G401.6 (cell line): ENCODE results near the gene PRELID1.
"Not testable (repeated sequence)": the region's sequence is repeated elsewhere in the genome, so short reads cannot be mapped to it uniquely, and the experiment has no call there.

Source experiments
- FAIRE-seq: peaks from 2 replicates; lab custom pipeline; 2012; peaks lifted over from hg19 to GRCh38; lab: Jason Lieb, UNC

PRELID1 gene, protein sequence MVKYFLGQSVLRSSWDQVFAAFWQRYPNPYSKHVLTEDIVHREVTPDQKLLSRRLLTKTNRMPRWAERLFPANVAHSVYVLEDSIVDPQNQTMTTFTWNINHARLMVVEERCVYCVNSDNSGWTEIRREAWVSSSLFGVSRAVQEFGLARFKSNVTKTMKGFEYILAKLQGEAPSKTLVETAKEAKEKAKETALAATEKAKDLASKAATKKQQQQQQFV

DNA sequence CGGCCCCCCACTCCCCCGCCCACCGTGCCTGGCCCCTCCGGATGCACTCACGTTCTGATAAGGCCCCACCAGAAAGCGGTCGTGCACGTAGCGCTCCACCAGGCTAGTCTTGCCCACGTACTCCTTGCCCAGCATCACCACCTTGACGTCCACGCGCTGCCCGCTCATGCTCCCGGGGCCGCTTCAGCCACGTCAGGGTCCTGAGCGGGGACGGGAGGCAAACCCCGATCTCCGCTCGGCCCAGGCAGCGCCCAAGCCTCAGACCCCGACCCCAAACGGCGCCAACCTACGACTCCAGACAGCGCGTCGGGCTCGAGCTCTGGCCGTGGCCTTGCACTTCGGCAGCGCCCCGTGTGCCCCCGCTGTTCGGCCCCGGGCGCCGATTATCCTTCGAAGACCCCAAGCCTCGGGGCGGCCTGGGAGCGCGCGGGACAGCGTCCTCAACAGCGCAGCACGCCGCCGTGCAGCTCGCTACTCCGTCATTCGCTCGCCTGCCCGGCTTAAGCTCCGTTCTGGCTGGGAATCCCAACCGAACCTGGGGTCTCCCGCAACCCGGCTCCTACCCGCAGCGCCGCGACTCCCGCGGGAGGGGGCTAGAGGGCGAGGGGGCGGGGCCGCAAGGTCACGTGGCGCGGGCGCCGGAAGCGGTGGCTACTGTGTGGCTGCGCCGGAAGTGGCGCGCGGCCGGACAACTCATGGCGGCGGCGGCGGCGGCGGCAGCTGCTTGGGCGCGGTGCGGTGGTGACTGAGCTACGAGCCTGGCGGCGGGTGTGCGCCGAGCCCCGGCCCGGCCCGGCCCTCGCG is at the start of gene PRELID1, which contains the start of gene RAB24:
PRELID1 (plus strand) TSS at position 679 of the 804 bp plus-strand sequence. CDS start 187 bp downstream, outside the sequence.
RAB24 (minus strand) TSS at position 599 of the 804 bp plus-strand sequence; CDS start at position 168, 431 bp downstream.
- FAIRE-seq = no peak

DNA sequence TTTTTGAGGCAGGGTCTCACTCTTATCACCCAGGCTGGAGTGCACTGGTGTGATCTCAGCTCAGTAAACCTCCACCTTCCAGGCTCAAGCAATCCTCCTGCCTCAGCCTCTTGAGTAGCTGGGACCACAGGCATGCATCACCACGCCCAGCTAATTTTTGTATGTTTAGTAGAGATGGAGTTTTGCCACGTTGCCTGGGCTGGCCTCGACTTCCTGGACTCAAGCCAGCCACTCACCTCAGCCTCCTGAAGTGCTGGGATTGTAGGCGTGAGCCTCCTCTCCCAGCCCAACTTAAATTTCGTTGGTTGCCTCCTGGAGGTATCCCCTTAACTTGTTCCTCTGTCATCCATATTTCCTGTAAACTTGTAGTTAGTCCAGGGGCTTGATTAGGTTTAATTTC is 47.3 kb upstream of the PRELID1 start:
- no peak for FAIRE-seq

DNA sequence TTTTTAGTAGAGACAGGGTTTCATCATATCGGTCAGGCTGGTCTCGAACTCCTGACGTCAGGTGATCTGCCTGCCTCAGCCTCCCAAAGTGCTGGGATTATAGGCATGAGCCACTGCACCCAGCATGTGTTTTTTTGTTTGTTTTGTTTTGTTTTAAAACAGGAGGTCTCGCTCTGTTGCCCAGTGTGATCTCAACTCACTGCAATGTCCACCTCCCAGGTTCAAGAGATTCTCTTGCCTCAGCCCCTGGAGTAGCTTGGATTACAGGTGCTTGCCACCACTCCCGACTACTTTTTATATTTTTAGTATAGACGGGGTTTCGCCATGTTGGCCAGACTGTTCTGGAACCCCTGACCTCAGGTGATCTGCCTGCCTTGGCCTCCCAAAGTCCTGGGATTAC is 44.9 kb upstream of the PRELID1 start:
- not testable (repeated sequence) for FAIRE-seq

DNA sequence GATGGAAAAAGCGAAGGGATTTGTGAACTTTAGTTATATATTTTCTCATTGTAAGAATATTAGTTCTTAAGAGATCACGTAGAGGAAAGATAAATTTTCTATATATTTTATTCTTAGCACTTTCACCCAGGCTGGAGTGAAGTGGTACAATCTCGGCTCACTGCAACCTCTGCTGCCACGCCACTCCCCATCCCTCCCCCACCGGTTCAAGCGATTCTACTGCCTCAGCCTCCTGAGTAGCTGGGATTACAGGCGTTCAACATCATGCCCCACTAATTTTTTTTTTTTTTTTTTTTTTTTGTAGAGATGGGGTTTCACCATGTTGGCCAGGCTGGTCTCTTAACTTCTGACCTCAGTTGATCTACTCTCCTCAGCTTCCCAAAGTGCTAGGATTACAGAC is 42.6 kb upstream of the PRELID1 start:
- no peak for FAIRE-seq

DNA sequence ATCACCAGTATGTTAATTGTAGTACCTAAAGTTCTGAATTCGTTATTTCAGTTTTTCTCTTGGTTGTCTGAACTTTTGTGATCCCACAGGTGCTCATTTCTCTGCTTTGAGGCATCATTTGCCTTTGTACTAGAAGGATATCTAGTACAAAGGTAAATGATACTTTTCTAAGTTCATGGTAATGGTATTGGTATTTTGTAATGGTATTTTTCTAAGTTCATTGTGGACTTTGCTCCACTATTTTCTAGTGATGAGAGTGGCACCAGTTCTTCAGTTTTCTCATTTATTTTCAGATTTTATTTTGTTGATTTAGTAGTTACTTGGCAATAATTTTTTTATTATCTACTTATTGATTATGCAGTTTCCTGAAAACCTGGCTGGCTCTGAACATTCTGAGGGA is 42.1 kb upstream of the PRELID1 start:
- FAIRE-seq = no peak

DNA sequence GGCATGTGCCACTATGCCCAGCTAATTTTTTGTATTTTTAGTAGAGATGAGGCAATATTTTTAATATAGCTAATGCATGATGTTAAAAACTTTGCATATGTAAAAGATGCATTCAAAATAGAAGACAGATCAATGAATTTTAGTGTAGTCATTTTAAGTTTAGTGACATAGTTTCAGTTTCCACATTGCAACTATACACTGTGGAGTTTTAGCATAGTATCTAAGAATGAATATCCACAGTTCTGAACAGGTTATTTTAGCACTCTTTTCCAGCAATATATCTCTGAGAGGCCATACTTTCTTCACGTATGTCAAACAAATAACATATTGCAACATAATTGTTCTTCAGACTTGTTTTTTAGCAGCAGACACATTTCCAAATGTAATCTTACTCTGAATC is 39.4 kb upstream of the PRELID1 start:
- FAIRE-seq = no peak

DNA sequence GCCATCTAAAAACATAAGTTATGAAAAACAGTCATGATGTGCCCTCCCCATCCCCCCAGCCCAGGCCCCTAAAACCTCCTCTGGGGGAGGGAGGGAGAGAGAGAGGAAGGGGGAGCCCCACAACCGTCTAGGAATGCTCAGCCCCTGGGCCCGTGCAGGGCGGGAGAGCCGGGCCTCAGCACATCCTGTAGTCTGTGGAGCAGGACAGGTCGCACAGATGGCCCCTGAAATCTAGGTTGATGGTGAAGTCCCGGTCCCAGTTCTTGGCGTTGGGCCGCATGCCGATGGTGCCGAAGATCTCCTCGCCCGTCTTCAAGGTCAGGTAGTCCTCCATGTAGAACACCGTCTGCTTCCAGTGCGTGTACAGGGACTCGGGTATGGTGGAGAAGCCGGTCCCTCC is 38.2 kb upstream of the PRELID1 start:
- FAIRE-seq = no peak

DNA sequence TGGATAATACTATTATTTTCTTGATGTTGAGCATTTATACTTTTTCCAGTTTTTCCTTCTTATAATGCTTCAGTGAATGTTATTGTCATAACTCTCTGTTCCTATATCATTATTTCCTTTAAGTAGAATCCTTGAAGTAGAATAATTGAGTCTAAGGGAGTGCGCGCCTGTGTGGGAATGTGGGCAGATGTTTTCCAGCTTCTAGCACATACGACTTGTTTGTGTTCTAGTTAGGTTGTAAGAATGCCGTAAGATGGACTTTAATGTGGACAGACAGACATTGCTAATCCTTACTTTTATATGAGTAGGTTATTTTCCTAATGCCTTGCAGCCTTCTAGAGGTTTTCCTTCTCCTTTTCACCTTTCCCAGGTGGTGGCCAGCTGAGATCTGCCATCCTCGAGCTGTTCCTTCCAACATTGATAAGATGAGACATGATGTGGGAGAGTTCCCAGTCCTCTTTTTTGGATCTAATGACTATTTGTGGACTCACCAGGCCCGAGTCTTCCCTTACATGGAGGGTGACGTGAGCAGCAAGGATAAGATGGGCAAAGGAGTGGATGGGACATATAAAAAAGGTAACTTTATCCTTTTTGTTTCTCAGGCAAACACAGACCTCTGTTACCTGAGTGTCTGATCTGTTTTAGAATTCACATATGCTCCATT is 34.2 kb upstream of the PRELID1 start:
- FAIRE-seq = no peak

DNA sequence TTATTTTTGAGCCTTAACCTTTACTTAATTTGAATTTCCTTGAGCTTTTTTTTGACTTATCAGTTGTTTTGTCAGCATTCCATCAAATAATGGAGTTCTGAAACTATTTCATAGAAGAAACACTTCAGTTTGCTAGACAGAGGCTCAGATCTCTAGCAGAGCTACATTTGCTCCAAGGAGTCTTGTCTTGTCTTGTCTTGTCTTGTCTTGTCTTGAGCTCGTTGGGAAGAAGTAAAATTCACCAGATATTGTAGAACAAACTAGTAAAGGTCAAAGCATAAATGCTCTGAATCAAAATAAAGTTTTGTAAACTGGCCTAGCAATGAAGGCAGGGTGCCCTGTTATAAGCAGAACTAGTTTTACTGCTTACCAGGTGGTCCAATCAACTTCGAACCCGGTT is 33.6 kb upstream of the PRELID1 start:
- no peak for FAIRE-seq

DNA sequence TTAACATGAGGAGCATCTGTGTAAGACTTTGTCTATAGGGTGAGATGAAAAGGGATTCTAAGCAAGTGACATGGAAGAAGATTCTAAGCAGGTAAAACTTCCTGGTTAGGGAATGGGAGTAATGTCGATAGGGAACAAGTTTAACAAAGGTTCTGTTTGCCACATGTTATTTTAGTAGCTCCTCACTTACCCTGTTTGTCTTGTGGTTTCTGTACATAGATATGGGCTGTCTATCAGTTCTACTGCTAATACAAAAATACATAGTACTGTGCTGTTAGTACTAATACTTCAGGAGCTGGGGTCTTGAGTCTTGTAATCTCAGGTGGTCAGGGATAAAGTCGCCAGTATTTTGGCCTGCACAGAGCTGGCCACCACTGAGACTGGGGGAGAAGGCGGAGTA is 32.9 kb upstream of the PRELID1 start:
- FAIRE-seq = no peak

DNA sequence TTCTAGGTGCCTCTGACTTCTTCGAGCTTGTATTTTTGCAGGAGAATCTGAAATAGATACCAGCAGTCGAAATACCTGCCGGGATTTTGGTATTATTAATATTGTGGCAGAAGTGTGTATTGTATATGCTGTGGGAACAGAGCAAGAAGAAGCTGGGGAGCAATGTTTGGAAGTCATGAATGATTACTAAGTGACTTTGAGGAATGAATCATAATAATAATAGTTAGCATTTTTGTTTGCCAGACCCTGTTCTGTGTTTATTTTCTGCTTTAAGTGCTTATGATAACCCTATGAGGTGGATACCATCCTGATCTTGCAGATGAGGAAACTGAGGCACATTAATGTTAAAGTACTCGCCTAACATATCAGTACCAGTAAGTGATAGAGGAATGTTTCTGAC is 32.5 kb upstream of the PRELID1 start:
- no peak for FAIRE-seq

DNA sequence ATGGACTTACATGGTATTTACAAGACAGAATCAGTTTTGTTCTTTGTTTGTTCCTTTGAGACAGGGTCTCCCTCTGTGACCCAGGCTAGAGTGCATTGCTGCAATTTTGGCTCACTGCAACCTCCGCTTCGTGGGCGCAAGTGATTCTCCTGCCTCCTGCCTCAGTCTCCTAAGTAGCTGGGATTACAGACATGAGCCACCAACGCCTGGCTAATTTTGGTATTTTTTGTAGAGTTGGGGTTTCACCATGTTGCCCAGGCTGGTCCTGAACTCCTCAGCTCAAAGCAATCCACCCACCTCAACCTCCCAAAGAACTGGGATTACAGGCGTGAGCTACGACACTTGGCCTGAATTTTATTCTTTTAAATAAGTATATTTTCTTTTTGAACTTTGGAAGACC is 27.7 kb upstream of the PRELID1 start:
- FAIRE-seq = no peak

DNA sequence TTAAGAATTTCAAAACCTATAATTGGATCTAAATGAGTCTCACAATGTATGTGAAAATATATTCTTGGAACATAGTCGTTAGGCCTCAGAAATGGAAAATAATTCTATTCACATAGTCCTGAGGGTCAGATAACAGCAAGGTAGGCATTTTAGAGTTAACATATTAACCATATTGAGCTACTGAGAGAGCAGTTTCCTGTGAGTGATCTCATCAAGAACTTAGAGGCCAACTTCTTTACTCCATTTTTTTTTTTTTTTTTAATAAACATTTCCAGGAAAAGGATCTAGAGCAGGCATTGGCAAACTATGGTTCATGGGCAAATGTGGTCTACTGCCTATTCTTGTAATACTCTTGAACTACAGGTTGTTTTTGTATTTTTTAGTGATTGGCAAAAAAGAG is 26.7 kb upstream of the PRELID1 start:
- FAIRE-seq = no peak

DNA sequence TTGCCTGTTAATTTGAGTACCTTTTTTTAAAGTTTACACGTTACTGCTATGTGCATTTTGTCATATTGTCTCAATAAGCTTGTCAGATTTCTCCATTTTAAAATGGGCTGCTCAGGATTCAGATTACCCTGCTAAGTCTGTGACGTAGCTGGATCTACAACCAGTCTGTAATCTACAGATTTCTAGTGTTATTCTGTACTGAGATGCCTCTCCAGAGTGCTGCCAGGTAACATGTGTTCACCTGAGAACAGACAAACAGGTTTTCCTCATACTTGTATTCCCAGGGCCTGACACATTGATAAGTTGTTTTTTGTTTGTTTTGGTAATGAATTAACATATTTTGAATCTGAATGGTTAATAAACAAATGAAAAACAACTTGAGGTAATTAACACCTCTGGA is 15.4 kb upstream of the PRELID1 start:
- peak; percentile 48 for FAIRE-seq

DNA sequence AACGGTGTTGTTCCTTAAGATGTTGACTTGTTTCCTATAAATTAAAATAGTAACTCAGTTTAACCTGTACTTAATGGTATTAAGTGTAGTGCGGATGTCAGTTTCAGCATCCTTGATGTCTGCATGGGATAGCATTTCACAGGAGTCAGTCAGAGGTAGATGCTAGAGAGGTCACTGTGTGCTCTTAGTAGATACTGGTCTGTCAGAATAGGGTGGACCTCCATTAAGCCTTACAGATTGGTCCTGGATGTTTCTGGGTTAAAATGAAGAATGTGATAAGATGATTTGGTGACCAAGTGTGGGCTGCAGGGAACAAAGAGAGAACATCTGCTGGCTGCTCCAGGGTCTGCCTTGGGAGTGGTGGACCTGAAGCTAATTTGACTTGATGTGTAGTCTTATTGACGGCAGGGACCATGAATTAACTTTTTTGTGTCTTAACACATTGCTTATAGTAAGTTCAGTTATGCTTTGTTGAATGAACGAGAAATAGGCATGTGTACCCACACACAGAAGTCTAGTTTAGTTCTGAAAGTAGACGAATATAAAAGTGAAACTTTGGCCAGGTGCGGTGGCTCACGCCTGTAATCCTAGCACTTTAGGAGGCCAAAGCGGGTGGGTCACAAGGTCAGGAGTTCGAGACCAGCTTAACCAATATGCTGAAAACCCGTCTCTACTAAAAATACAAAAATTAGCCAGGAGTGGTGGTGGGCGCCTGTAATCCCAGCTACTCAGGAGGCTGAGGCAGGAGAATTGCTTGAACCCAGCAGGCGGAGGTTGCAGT is 12.6 kb upstream of the PRELID1 start:
- FAIRE-seq = no peak

DNA sequence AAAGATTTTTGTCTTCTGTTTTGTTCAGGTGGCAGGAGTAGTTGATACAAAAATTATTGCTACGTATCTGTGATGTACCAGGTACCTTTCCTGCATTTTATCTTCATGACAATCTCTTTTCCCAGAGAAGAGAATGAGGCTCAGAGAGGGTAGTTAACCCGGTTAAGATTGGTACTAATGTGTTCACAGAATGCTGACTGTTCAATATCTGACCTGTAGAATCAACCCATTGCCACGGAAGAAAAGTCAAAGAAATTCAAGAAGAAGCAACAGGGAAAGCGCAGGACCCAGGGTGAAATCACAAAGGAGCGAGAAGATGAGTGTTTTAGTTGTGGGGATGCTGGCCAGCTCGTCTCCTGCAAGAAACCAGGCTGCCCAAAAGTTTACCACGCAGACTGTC is 11.9 kb upstream of the PRELID1 start:
- FAIRE-seq = no peak

DNA sequence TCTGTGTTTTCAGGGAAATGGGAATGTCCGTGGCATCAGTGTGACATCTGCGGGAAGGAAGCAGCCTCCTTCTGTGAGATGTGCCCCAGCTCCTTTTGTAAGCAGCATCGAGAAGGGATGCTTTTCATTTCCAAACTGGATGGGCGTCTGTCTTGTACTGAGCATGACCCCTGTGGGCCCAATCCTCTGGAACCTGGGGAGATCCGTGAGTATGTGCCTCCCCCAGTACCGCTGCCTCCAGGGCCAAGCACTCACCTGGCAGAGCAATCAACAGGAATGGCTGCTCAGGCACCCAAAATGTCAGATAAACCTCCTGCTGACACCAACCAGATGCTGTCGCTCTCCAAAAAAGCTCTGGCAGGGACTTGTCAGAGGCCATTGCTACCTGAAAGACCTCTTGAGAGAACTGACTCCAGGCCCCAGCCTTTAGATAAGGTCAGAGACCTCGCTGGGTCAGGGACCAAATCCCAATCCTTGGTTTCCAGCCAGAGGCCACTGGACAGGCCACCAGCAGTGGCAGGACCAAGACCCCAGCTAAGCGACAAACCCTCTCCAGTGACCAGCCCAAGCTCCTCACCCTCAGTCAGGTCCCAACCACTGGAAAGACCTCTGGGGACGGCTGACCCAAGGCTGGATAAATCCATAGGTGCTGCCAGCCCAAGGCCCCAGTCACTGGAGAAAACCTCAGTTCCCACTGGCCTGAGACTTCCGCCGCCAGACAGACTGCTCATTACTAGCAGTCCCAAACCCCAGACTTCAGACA is 9.6 kb upstream of the PRELID1 start:
- no peak for FAIRE-seq

DNA sequence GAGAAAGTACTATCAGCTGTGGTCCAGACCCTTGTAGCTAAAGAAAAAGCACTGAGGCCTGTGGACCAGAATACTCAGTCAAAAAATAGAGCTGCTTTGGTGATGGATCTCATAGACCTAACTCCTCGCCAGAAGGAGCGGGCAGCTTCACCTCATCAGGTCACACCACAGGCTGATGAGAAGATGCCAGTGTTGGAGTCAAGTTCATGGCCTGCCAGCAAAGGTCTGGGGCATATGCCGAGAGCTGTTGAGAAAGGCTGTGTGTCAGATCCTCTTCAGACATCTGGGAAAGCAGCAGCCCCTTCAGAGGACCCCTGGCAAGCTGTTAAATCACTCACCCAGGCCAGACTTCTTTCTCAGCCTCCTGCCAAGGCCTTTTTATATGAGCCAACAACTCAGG is 9.0 kb upstream of the PRELID1 start:
- FAIRE-seq = no peak

DNA sequence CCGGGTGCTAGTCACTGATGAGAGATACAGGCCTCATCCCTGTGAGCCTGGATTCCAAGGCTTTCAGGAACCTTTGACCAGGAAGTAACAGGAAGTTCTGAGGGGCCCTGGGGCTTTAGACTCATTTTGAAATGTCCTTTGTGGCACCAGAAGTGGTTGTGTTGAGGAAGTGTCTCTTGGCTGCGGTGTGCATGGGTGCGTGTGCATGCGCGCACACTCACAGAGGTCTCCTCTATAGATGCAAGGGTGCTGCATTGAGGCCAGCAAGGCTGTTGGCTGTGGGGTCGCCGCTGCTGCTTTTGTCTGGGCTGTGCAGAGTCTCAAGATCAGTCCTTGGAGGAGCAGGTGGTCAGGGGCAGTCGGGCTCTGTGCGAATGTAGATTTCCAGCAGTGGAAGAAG is 7.7 kb upstream of the PRELID1 start:
- FAIRE-seq = no peak

DNA sequence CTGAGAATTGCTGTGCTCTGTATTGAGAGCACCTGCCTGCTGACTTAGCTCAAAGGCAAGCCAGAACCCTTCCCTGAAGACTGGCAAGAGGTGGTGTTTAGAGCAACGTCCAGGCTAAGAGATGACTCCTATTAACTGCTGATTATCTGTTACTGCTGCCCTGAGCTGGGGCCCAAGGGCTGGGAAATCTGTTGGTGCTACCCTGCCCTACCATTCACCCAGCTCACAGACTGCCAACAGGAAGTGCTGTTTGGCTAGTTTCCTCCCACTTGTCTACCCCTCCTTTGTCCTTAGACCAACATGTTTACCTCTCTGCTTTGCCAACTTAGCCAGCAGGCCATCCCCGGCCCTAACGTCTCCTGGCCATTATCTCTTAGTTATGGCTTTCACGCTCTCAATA is 7.0 kb upstream of the PRELID1 start:
- FAIRE-seq = no peak

DNA sequence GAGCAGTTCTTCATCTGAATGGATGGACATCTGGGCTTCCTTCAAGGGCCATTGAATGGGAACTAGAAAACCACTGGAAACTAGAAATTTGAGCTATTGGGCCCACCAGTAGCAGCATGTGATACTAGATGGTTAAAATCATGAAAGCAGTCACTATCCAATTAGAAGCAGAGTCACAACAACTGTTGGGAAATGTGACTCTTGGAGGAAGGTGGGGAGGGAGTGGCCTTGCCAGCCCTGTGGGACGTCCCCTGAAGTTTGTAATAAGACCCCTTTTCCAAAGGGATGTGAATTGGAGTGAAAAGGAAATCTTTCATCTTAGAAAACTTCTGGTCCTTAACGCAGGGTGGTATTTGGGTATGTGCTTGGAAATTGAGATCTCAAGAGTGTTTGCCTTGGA is 5.7 kb upstream of the PRELID1 start:
- no peak for FAIRE-seq

DNA sequence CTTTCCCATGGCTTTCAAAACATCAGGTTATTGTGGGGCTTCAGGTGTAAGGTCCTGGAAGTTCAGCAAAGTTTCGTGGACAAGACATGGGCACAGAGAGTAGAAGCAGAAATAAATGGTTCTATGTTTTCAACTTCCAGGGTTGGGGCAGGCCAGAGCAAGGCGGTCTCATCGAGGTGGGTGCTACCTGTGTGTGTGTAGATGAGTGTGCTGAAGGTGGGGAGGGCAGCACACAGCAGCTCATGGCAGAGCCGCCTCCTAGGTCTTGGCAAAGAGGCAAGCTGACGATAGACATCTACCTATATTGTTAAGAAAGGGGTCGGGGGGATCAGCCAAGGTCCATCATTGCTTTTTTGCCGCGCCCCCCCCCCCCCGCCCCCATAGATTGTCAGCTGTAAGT is 3.9 kb upstream of the PRELID1 start:
- no peak for FAIRE-seq
